SK-N-MC (cell line): ENCODE measurements around the gene INPP5D.

ENCODE experiments used
- DNase-seq: peaks from one replicate; pipeline ENCODE4 v3.0.0-alpha.2; 2011; ENCODE audit warnings: low read depth, low spot score
- H3K27ac ChIP-seq: fragments of 200-600 bp; sonication (generic); 2 replicates; pipeline ENCODE4 v1.5.1; 2016; ENCODE audit warnings: mixed run types
- H3K36me3 ChIP-seq: fragments of 200-600 bp; sonication (generic); 2 replicates; pipeline ENCODE4 v1.6.1; 2017; ENCODE audit warnings: antibody characterized with exemption, low read length, mixed read lengths; ENCODE audit not compliant: insufficient read depth
- H3K4me3 ChIP-seq: fragments of 200-600 bp; sonication (generic); 2 replicates; pipeline ENCODE4 v1.5.1; 2016
- H3K9ac ChIP-seq: fragments of 200-600 bp; sonication (generic); 2 replicates; pipeline ENCODE4 v1.8.0; 2017; ENCODE audit warnings: mixed run types, mixed read lengths; ENCODE audit not compliant: insufficient read length
- H3K9me3 ChIP-seq: fragments of 200-600 bp; sonication (generic); 2 replicates; pipeline ENCODE4 v1.6.1; 2017; ENCODE audit warnings: low read depth, mild to moderate bottlenecking, antibody characterized with exemption, low read length, moderate library complexity, mixed read lengths
- EZH2 ChIP-seq: fragments of 200-600 bp; sonication (generic); IDR thresholded peaks from one replicate; pipeline ENCODE4 v1.6.1; 2017; ENCODE audit warnings: antibody characterized with exemption
- FOXP2 ChIP-seq: optimal IDR thresholded peaks from 2 replicates; pipeline ENCODE3; 2011; ENCODE audit warnings: mild to moderate bottlenecking, moderate library complexity; ENCODE audit not compliant: insufficient read depth; ENCODE audit errors: extremely low read length, control extremely low read depth
- POLR2AphosphoS5 ChIP-seq: IDR thresholded peaks from 2 replicates; pipeline ENCODE4 v1.6.1; 2012; ENCODE audit warnings: mild to moderate bottlenecking, low read depth, low read length, borderline replicate concordance

The INPP5D gene

DNA sequence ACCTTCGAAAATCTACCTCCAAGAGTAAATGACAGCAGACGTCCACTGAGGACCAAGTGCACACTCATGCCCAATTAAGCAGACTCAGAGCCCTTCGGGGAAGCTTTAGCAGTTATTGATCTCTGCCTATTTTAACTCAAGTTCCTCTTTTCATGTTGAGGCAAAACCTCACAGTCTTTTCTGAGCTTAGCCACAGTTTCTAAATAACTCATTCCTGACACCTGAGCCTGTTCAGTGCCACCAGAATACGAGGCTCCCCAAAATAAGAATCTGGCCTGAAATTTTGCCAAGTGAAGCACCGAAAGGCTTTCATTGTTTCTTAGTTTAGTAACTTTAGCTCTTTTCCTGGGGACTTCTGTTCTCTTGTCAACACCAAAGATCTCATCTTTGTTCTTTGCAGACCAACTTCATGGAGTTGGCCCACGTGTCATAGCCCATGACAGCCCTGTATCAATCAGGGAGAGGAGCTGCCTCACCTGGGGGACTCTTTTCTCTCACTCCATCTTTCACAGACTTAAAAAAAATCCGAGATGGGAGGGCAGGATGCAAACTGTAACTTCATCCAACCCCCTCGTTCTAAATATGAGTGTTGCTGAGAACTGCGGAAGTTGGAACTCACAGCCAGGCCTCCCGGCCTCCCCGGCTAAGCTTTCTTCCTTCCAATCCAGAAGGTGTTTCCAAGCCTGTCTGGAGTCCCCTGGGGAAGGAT, 22.2 kb downstream of the INPP5D start:
- no peaks in the 10 kb centered on the region for H3K9me3 ChIP-seq
- no peak overlapping the region for H3K4me3 ChIP-seq
- H3K27ac ChIP-seq, result no peak overlapping the region
- DNase-seq, result no peak
- H3K36me3 ChIP-seq, result no peaks in the 10 kb centered on the region
- no peak overlapping the region for H3K9ac ChIP-seq
- TF ChIP-seq EZH2, result no peak
- no peak for TF ChIP-seq POLR2AphosphoS5
- no peak for TF ChIP-seq FOXP2

DNA sequence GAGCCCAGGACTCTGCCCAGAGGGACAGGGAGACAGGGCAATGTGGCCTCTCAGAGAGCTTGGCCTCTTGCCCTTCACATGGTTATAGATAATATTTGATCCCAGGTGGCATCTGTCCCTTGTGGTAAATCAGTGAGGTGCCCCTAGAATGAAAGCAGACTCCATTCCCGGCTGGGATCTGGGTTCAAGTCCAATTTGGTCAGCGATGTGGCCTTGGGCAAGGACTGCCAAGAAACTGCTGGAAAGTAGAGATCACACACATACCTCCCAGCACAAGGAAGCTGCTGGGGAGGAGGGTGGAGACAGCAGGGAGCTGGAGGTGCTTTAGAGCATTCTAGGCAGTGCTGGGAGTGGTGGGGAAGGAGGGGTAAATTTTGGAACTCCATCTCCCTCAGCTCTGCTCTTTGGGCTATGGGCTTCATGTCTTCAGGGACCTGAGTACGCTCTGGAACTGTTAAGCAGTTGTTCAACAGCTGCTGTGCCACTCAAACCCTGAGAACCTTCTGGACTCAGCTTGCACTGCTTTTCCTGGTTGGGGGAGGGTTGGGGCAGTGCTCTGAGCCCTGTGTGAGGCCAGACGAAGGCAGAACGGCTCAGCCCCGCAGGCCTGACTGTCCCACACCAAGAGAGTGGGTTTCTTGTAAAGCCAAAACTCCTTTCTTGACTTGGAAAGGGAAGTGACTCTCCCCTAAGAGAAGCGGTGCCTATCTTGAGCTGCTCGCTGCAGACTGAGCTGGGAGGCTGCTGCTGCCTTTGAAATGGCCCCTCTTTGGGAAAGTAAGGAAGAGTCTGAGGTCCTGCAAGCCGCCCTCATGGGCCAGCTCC, 23.0 kb downstream of the INPP5D start:
- no peaks in the 10 kb centered on the region for H3K9me3 ChIP-seq
- H3K9ac ChIP-seq, result no peak overlapping the region
- TF ChIP-seq POLR2AphosphoS5, result no peak
- TF ChIP-seq EZH2, result no peak
- no peak for TF ChIP-seq FOXP2
- H3K4me3 ChIP-seq, result no peak overlapping the region
- no peaks in the 10 kb centered on the region for H3K36me3 ChIP-seq
- DNase-seq, result no peak
- no peak overlapping the region for H3K27ac ChIP-seq

DNA sequence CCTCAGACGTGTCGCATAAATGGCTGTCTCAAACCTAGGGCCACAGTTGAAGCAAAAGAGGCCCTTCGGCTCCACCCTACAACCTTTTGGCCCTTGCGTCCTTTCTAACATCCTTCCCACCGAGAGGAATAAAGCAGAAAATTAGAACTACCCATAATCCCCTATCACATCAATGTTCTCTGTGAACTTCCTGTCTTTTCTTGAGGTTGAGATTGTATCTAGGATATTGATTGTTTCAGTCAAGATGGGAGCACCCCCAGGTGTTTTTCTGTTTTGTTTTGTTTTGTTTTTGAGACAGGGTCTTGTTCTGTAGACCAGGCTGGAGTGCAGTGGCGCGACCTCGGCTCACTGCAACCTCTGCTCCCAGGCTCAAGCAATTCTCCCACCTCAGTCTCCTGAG, 23.6 kb downstream of the INPP5D start:
- no peak for DNase-seq
- Histone ChIP-seq H3K4me3 (no peak overlapping the region), H3K9me3 (no peaks in the 10 kb centered on the region), H3K27ac (no peak overlapping the region), H3K36me3 (no peaks in the 10 kb centered on the region), H3K9ac (no peak overlapping the region)
- TF ChIP-seq FOXP2 (no peak), EZH2 (no peak), POLR2AphosphoS5 (no peak)

DNA sequence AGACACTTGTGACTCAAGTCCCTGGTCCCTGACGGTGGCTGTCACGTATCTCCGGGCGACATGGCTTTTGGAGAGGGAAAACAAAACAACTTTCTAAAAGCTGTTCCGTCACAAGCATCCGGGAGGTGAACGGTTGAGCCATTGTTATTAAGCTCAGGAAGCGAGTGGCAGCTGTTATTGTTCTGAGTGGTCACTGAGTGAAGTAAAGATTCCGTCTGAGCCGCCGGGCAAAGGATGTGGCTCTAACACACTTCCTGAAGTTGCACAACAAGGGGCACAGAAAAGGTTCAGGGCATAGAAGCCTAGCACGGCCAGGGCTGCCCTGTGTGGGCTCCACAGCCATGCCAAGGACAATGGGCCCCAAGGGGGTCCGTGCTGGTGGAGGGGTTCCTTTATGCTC, 24.3 kb downstream of the INPP5D start:
- no peak overlapping the region for H3K4me3 ChIP-seq
- DNase-seq, result no peak
- H3K36me3 ChIP-seq, result no peaks in the 10 kb centered on the region
- H3K9me3 ChIP-seq, result no peaks in the 10 kb centered on the region
- no peak overlapping the region for H3K9ac ChIP-seq
- TF ChIP-seq FOXP2, result no peak
- TF ChIP-seq EZH2, result no peak
- no peak for TF ChIP-seq POLR2AphosphoS5
- no peak overlapping the region for H3K27ac ChIP-seq

DNA sequence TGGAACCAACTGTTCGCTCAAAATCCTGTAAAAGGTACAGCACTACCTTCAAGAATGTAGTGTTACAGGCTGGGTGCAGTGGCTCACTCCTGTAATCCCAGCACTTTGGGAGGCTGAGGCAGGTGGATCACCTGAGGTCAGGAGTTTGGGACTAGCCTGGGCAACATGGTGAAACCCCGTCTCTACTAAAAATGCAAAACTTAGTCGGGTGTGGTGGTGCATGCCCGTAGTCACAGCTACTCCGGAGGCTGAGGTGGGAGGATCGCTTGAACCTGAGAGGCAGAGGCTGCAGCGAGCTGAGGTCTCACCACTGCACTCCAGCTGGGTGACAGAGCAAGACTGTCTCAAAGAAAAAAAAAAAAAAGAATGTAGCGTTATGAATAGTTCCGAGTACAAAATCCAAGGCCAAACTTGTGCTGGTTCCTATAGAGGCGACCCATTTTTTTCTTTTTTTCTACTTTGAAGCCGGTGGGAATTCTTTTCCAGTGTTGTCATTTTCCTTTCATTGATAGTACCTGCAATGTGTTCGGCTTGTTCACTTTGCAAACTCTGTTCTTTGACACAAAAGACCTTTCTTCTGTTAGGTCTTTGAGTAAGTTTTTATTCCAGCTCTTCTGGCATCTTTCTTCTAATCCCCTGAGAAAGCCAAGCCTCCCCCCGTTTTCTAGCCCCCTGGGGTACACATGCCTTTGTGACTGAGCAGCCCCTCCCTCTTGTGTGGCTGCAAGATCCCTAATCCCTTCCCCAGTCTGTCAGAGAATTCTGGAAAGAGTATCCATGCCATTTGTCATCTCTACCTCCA, 25.1 kb downstream of the INPP5D start:
- TF ChIP-seq POLR2AphosphoS5, result no peak
- no peak for TF ChIP-seq FOXP2
- no peak for TF ChIP-seq EZH2
- H3K9me3 ChIP-seq, result no peaks in the 10 kb centered on the region
- H3K27ac ChIP-seq, result no peak overlapping the region
- H3K9ac ChIP-seq, result no peak overlapping the region
- H3K36me3 ChIP-seq, result no peaks in the 10 kb centered on the region
- H3K4me3 ChIP-seq, result no peak overlapping the region
- DNase-seq, result no peak

DNA sequence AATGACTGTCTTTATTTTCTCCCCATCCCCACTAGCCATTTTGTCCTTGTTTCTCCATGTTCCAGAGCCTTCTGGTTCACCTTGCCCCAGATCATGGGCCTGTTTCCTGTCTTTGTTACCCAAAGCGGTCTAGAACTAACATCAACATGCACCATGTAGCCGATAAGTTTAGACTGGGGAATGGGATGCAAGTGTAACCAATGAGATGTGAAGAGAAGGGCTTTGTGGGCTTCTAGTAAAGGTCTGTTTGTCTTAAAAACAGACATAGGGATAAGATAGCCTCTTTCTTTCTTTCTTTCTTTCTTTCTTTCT, 25.7 kb downstream of the INPP5D start:
- no peak overlapping the region for H3K4me3 ChIP-seq
- H3K36me3 ChIP-seq, result no peaks in the 10 kb centered on the region
- DNase-seq, result no peak
- no peak for TF ChIP-seq FOXP2
- no peak for TF ChIP-seq EZH2
- no peak for TF ChIP-seq POLR2AphosphoS5
- H3K9ac ChIP-seq, result no peak overlapping the region
- H3K27ac ChIP-seq, result no peak overlapping the region
- H3K9me3 ChIP-seq, result no peaks in the 10 kb centered on the region

DNA sequence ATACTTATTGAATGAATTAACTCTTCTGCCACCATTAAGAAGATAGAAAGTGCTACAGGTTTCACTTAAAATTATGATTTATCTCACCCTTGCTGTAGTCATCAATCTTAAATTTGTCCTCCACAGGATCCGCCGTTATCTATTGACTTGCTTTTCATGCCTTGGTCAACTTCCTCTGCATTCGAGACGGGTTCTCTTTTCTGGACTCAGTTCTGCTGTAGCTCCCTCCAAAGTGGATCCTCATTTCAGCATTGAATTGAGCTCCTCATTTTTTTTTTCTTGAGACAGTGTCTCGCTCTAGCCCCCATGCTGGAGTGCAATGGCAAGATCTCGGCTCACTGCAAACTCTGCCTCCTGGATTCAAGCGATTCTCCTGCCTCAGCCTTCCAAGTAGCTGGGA, 27.6 kb downstream of the INPP5D start:
- Histone ChIP-seq H3K4me3 (no peak overlapping the region), H3K9me3 (no peaks in the 10 kb centered on the region), H3K9ac (no peak overlapping the region), H3K36me3 (no peaks in the 10 kb centered on the region), H3K27ac (no peak overlapping the region)
- no peak for DNase-seq
- no peak for TF ChIP-seq POLR2AphosphoS5
- TF ChIP-seq FOXP2, result no peak
- no peak for TF ChIP-seq EZH2

DNA sequence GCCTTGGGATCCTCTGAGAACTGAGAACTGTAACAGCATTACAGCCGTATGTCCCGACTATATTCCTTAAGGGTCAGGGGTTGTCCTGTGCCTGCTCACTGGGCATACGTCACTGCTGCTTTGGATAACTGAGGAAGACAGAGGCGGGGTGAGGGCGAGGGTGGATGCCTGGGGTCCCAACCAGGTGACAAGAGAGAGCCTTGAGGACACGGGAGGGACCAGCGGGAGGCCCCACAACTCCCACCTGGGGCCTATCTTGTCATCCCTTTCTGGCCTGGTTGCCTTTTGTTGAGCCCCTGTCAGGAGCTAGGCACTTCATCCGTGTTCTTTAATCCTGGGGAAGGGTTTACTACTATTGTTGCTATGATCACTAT, 28.8 kb downstream of the INPP5D start:
- H3K9me3 ChIP-seq, result no peaks in the 10 kb centered on the region
- no peak overlapping the region for H3K9ac ChIP-seq
- no peak overlapping the region for H3K4me3 ChIP-seq
- no peak overlapping the region for H3K27ac ChIP-seq
- no peaks in the 10 kb centered on the region for H3K36me3 ChIP-seq
- no peak for TF ChIP-seq POLR2AphosphoS5
- TF ChIP-seq EZH2, result no peak
- no peak for TF ChIP-seq FOXP2
- DNase-seq, result no peak
